Endothelial cell of umbilical vein (primary cell): ENCODE data around the gene CRYGN. TPM values are rescaled to one million over a fixed set of nuclear protein-coding genes. Genes with fewer than 3 reads are reported as not detected.
A peak's percentile ranks its signal among the peaks of the same experiment; 100 is the strongest.

Experiments
- BruUV-seq: library from RNA; stranded (reverse); fragments of 400-500 nt; replicated peaks from 2 replicates; lab custom pipeline; 2021; lab: Mats Ljungman, UMichigan
- CTCF ChIA-PET: fragments of 300-600, 350-600 bp; sonication (Branson Sonifier 250); formaldehyde crosslinking; loops from one replicate; lab custom pipeline; 2021; ENCODE audit warnings: antibody characterized with exemption, inconsistent platforms; lab: Charles Lee
- POLR2A ChIA-PET: fragments of 300-600, 350-600 bp; sonication (Branson Sonifier 250); formaldehyde crosslinking; loops from one replicate; lab custom pipeline; 2021; ENCODE audit warnings: antibody characterized with exemption, inconsistent platforms; lab: Charles Lee
- DNase-seq: peaks from one replicate; pipeline ENCODE4 v3.0.0-alpha.2; 2011; ENCODE audit warnings: low read depth, low spot score
- FAIRE-seq: peaks from 2 replicates; lab custom pipeline; 2011; peaks lifted over from hg19 to GRCh38; lab: Jason Lieb, UNC
- H2AFZ ChIP-seq: 2 replicates; pipeline ENCODE4 v1.6.0; 2012; ENCODE audit warnings: low read depth, low read length, control low read depth, inconsistent platforms
- H3K27ac ChIP-seq: 2 replicates; pipeline ENCODE4 v1.5.1; 2011; ENCODE audit warnings: low read depth, mild to moderate bottlenecking, control low read depth, low read length, moderate library complexity; ENCODE audit not compliant: insufficient read depth
- H3K27me3 ChIP-seq, 2 experiments: 2 replicates each; pipeline versions ENCODE4 v1.6.0 to v1.6.1; 2011; ENCODE audit warnings: low read length in 2 of 2, mixed read lengths in 1 of 2; ENCODE audit not compliant: control insufficient read depth in 2 of 2, insufficient read depth in 2 of 2
- H3K36me3 ChIP-seq, 2 experiments: 2 replicates in 1 of 2; 3 replicates in 1 of 2; pipeline ENCODE4 v1.5.1; 2011; ENCODE audit warnings: low read length in 2 of 2, mild to moderate bottlenecking in 1 of 2, moderate library complexity in 1 of 2; ENCODE audit not compliant: control insufficient read depth in 2 of 2, insufficient read depth in 2 of 2; ENCODE audit errors: extremely low read depth in 1 of 2
- H3K4me1 ChIP-seq: 3 replicates; pipeline ENCODE4 v1.5.1; 2011; ENCODE audit warnings: mild to moderate bottlenecking, low read length; ENCODE audit not compliant: control insufficient read depth, insufficient read depth; ENCODE audit errors: extremely low read depth
- H3K4me2 ChIP-seq: 2 replicates; pipeline ENCODE4 v1.6.1; 2011; ENCODE audit warnings: low read length, control low read depth, mixed read lengths; ENCODE audit not compliant: insufficient read depth
- H3K4me3 ChIP-seq, 3 experiments: fragments of 200-600 bp in 1 of 3; sonication (generic), shearing (Covaris generic) in 1 of 3; replicated peaks in 1 of 3; 2 replicates each; pipeline ENCODE4 v1.5.1; 2011 to 2016; ENCODE audit warnings: control low read depth in 3 of 3, low read length in 3 of 3, mild to moderate bottlenecking in 2 of 3, inconsistent platforms in 1 of 3, low read depth in 1 of 3, moderate library complexity in 1 of 3; ENCODE audit not compliant: insufficient read depth in 1 of 3
- H3K79me2 ChIP-seq: 2 replicates; pipeline ENCODE4 v1.6.0; 2012; ENCODE audit warnings: low read length, inconsistent platforms; ENCODE audit not compliant: control insufficient read depth, insufficient read depth
- H3K9ac ChIP-seq: replicated peaks from 2 replicates; pipeline ENCODE3; 2011; ENCODE audit warnings: low read length, control low read depth; ENCODE audit not compliant: insufficient read depth; ENCODE audit errors: extremely low read depth
- H3K9me1 ChIP-seq: replicated peaks from 3 replicates; pipeline ENCODE4 v1.6.0; 2011; ENCODE audit warnings: mild to moderate bottlenecking, low read length; ENCODE audit not compliant: control insufficient read depth, insufficient read depth; ENCODE audit errors: extremely low read depth
- H3K9me3 ChIP-seq: replicated peaks from 2 replicates; pipeline ENCODE4 v1.5.1; 2012; ENCODE audit warnings: low read length, inconsistent platforms; ENCODE audit not compliant: control insufficient read depth, insufficient read depth
- H4K20me1 ChIP-seq: replicated peaks from 2 replicates; pipeline ENCODE3; 2011; ENCODE audit warnings: mild to moderate bottlenecking, low read length; ENCODE audit not compliant: control insufficient read depth, insufficient read depth; ENCODE audit errors: extremely low read depth
- CTCF ChIP-seq, 2 donors: IDR thresholded peaks; 1 replicate in 1 of 2; 2 replicates in 1 of 2; pipeline ENCODE4 v1.5.1; 2011; ENCODE audit warnings: low read length in 2 of 2, mild to moderate bottlenecking in 2 of 2, moderate library complexity in 2 of 2, control low read depth in 1 of 2, inconsistent platforms in 1 of 2, low read depth in 1 of 2; ENCODE audit not compliant: insufficient read depth in 1 of 2; ENCODE audit errors: extremely low read depth in 1 of 2
- FOS ChIP-seq: IDR thresholded peaks from 2 replicates; pipeline ENCODE4 v1.6.1; 2011; ENCODE audit warnings: mild to moderate bottlenecking, low read length, moderate library complexity, borderline replicate concordance; ENCODE audit not compliant: insufficient read depth
- GATA2 ChIP-seq: IDR thresholded peaks from 2 replicates; pipeline ENCODE4 v1.7.0; 2011; ENCODE audit warnings: low read depth, mild to moderate bottlenecking, moderate library complexity, mixed read lengths, low read length; ENCODE audit not compliant: insufficient read length, insufficient read depth
- JUN ChIP-seq: IDR thresholded peaks from 2 replicates; pipeline ENCODE4 v1.6.1; 2011; ENCODE audit warnings: borderline replicate concordance, low read depth; ENCODE audit not compliant: insufficient read length, insufficient read depth
- MAX ChIP-seq: IDR thresholded peaks from 2 replicates; pipeline ENCODE4 v1.6.1; 2011; ENCODE audit not compliant: insufficient read depth, insufficient read length
- MYC ChIP-seq: IDR thresholded peaks from one replicate; pipeline ENCODE4 v1.6.1; 2011; ENCODE audit warnings: mild to moderate bottlenecking, low read depth, low read length
- dilution Hi-C: fragments of 300-500 bp; cut with MboI; formaldehyde crosslinking; loops from one replicate; pipeline ENCODE4 v1.15.0; 2019; ENCODE audit warnings: low sequenced_read_pairs; ENCODE audit not compliant: extremely low pct_ligation_motif_present
- intact Hi-C: fragments of 100-400 bp; cut with micrococcal nuclease; formaldehyde crosslinking; loops from one replicate; pipeline ENCODE4 v1.10.0; 2022
- polyA plus RNA-seq, 4 experiments: library from polyadenylated mRNA; depleted of rRNA in 3 of 4; stranded (reverse) in 3 of 4; unstranded in 1 of 4; fragments of >200 nt; gene quantifications; 2 replicates each; pipeline versions ENCODE4 v1.2.1 to v1.2.3, GENCODE V29; 2011 to 2012; ENCODE audit warnings: missing spikeins in 1 of 4
- total RNA-seq: library from RNA; stranded (reverse); gene quantifications from 2 replicates; pipeline ENCODE4 v1.2.3, GENCODE V29; 2021

CRYGN gene
- total and polyA plus RNA-seq, 2 donors (not counting 3 experiments of a cell fraction or from before 2014, with no cell fraction given), result not detected

GRCh38 chr7:151472644-151473380 lies 32.9 kb upstream of the CRYGN start:
- dilution Hi-C loops (no loop called here), intact Hi-C loops (loop anchor here (1.0 to 5.0 kb wide), 4 partner anchors 12 to 159 kb away; no protein-coding TSS in a partner anchor)
- H2AFZ ChIP-seq, result no peak overlapping the region
- TF ChIP-seq MAX, result no peak
- no peak for TF ChIP-seq FOS
- TF ChIP-seq GATA2, result peak; percentile 47
- no peak for TF ChIP-seq MYC
- TF ChIP-seq CTCF (IDR thresholded peaks at IDR 0.05; ENCODE audit: extremely low read depth in 1 of 2, insufficient read depth in 1 of 2, low read depth in 1 of 2, low read length in 2 of 2), result no peak
- no peak for TF ChIP-seq JUN
- H3K79me2 ChIP-seq, result peaks cover 36% of the 10 kb centered on the region
- H3K27ac ChIP-seq, result peak overlapping the region; percentile 69
- CTCF ChIA-PET, result interaction anchor here (0.6 to 1.5 kb wide), 8 partner anchors 10 to 127 kb away, joined by 3 to 10 read pairs (median 4); no protein-coding TSS in a partner anchor
- peak overlapping the region; percentile 56 for H3K4me2 ChIP-seq
- peaks cover 17% of the 10 kb centered on the region for H3K4me1 ChIP-seq
- DNase-seq (peak; percentile 86), FAIRE-seq (no peak)
- POLR2A ChIA-PET, result no interaction called here
- peaks cover 12 to 18% of the 10 kb centered on the region in 2 experiments for H3K36me3 ChIP-seq
- no peaks in the 10 kb centered on the region for H3K9me1 ChIP-seq
- H3K9me3 ChIP-seq, result no peaks in the 10 kb centered on the region
- BruUV-seq, result no TSS peak
- H3K9ac ChIP-seq, result peak overlapping the region; percentile 18
- H3K4me3 ChIP-seq, result no peak overlapping the region
- no peaks in the 10 kb centered on the region for H4K20me1 ChIP-seq
- no peaks in the 10 kb centered on the region for H3K27me3 ChIP-seq
